SJCRH30 (cell line): ENCODE data around the gene SF1. TPM values are rescaled to one million over a fixed set of nuclear protein-coding genes. Genes with fewer than 3 reads are reported as not detected.

Experiments used
- DNase-seq, 2 experiments: peaks; one replicate each; pipeline ENCODE4 v3.0.0-alpha.2; 2015 to 2020
- H3K27ac ChIP-seq: fragments of 250-450 bp; sonication (Bioruptor Pico); 2 replicates; pipeline ENCODE4 v1.5.1; 2020; ENCODE audit warnings: mild to moderate bottlenecking, moderate library complexity
- H3K27me3 ChIP-seq: fragments of 250-450 bp; sonication (Bioruptor Pico); 2 replicates; pipeline ENCODE4 v1.5.1; 2020; ENCODE audit warnings: mild to moderate bottlenecking, moderate library complexity
- H3K36me3 ChIP-seq: fragments of 250-450 bp; sonication (Bioruptor Pico); 2 replicates; pipeline ENCODE4 v1.5.1; 2020; ENCODE audit warnings: mild to moderate bottlenecking, moderate library complexity
- H3K4me1 ChIP-seq: fragments of 250-450 bp; sonication (Bioruptor Pico); 2 replicates; pipeline ENCODE4 v1.5.1; 2020; ENCODE audit warnings: mild to moderate bottlenecking, moderate library complexity
- H3K4me3 ChIP-seq: fragments of 250-450 bp; sonication (Bioruptor Pico); 2 replicates; pipeline ENCODE4 v1.5.1; 2020; ENCODE audit warnings: mild to moderate bottlenecking, moderate library complexity
- H3K9me3 ChIP-seq: fragments of 250-450 bp; sonication (Bioruptor Pico); replicated peaks from 2 replicates; pipeline ENCODE4 v1.5.1; 2020; ENCODE audit warnings: mild to moderate bottlenecking, moderate library complexity
- total RNA-seq: library from RNA; depleted of rRNA; stranded (reverse); fragments of >200 nt; shearing (Covaris generic); gene quantifications from 2 replicates; pipeline ENCODE4 v1.2.3, GENCODE V29; 2014

Gene SF1
- total RNA-seq, 1 experiment from 2014 or later: 117 TPM

GRCh38 chr11:64776875-64777274, 1.5 kb downstream of the SF1 start:
- DNase-seq: no peak
- peaks cover 9% of the 10 kb centered on the region; the same call in 1 of the 2 replicates for H3K4me1 ChIP-seq
- H3K4me3 ChIP-seq: peak overlapping the region; percentile 100
- no peak overlapping the region for H3K27ac ChIP-seq
- H3K9me3 ChIP-seq: no peaks in the 10 kb centered on the region
- H3K36me3 ChIP-seq: peaks cover 57% of the 10 kb centered on the region
- H3K27me3 ChIP-seq: no peaks in the 10 kb centered on the region

GRCh38 chr11:64776425-64776824, 1.9 kb downstream of the SF1 start:
- peak overlapping the region; percentile 100 for H3K4me3 ChIP-seq
- H3K36me3 ChIP-seq: peaks cover 61% of the 10 kb centered on the region
- DNase-seq: no peak
- H3K9me3 ChIP-seq: no peaks in the 10 kb centered on the region
- no peaks in the 10 kb centered on the region for H3K27me3 ChIP-seq
- H3K27ac ChIP-seq: no peak overlapping the region
- H3K4me1 ChIP-seq: peaks cover 9% of the 10 kb centered on the region; the same call in 1 of the 2 replicates

- Histone ChIP-seq H3K27me3 (no peaks in the 10 kb centered on the region), H3K36me3 (peaks cover 84% of the 10 kb centered on the region), H3K9me3 (no peaks in the 10 kb centered on the region), H3K27ac (no peak overlapping the region), H3K4me3 (no peak overlapping the region), H3K4me1 (peaks cover 9% of the 10 kb centered on the region; the same call in 1 of the 2 replicates)
- DNase-seq: no peak
These were observed 4.2 kb downstream of the SF1 start for GRCh38 chr11:64774144-64774543.

GRCh38 chr11:64772303-64773018, 5.9 kb downstream of the SF1 start:
- Histone ChIP-seq H3K4me3 (no peak overlapping the region), H3K27ac (no peak overlapping the region), H3K9me3 (no peaks in the 10 kb centered on the region), H3K36me3 (peaks cover 100% of the 10 kb centered on the region), H3K27me3 (no peaks in the 10 kb centered on the region), H3K4me1 (peaks cover 9% of the 10 kb centered on the region; the same call in 1 of the 2 replicates)
- no peak for DNase-seq

- H3K36me3 ChIP-seq: peaks cover 100% of the 10 kb centered on the region
- H3K4me1 ChIP-seq: peaks cover 9% of the 10 kb centered on the region; the same call in 1 of the 2 replicates
- no peak overlapping the region for H3K4me3 ChIP-seq
- no peak overlapping the region for H3K27ac ChIP-seq
- no peaks in the 10 kb centered on the region for H3K27me3 ChIP-seq
- H3K9me3 ChIP-seq: no peaks in the 10 kb centered on the region
- no peak for DNase-seq
These were observed 6.5 kb downstream of the SF1 start for GRCh38 chr11:64771861-64772260.

- H3K4me1 ChIP-seq: 0 out of 2 replicates have a peak, but pooled peaks cover 2% of the 10 kb centered on the region
- no peaks in the 10 kb centered on the region for H3K27me3 ChIP-seq
- no peak overlapping the region for H3K4me3 ChIP-seq
- no peak for DNase-seq
- peaks cover 89% of the 10 kb centered on the region for H3K36me3 ChIP-seq
- H3K27ac ChIP-seq: no peak overlapping the region
- no peaks in the 10 kb centered on the region for H3K9me3 ChIP-seq
These were observed 8.2 kb downstream of the SF1 start for GRCh38 chr11:64770120-64770519.

- Histone ChIP-seq H3K9me3 (no peaks in the 10 kb centered on the region), H3K27ac (no peak overlapping the region), H3K4me3 (no peak overlapping the region), H3K4me1 (0 out of 2 replicates have a peak, but pooled peaks cover 2% of the 10 kb centered on the region), H3K36me3 (peaks cover 89% of the 10 kb centered on the region), H3K27me3 (no peaks in the 10 kb centered on the region)
- no peak for DNase-seq
These were observed 9.1 kb downstream of the SF1 start for GRCh38 chr11:64769283-64769682.

GRCh38 chr11:64768300-64768694, 10.0 kb downstream of the SF1 start:
- Histone ChIP-seq H3K4me3 (no peak overlapping the region), H3K4me1 (no peaks in the 10 kb centered on the region; the same call in 1 of the 2 replicates), H3K9me3 (no peaks in the 10 kb centered on the region), H3K27ac (no peak overlapping the region), H3K36me3 (peaks cover 89% of the 10 kb centered on the region), H3K27me3 (no peaks in the 10 kb centered on the region)
- no peak for DNase-seq

- Histone ChIP-seq H3K4me3 (no peak overlapping the region), H3K9me3 (no peaks in the 10 kb centered on the region), H3K27me3 (no peaks in the 10 kb centered on the region), H3K36me3 (peaks cover 89% of the 10 kb centered on the region), H3K4me1 (no peaks in the 10 kb centered on the region; the same call in 1 of the 2 replicates), H3K27ac (no peak overlapping the region)
- peak; percentile 60 to 67 for DNase-seq
These were observed 10.7 kb downstream of the SF1 start for GRCh38 chr11:64767344-64768299.

GRCh38 chr11:64766881-64767280, 11.5 kb downstream of the SF1 start:
- no peak overlapping the region for H3K27ac ChIP-seq
- no peaks in the 10 kb centered on the region; the same call in 1 of the 2 replicates for H3K4me1 ChIP-seq
- H3K9me3 ChIP-seq: no peaks in the 10 kb centered on the region
- peaks cover 83% of the 10 kb centered on the region for H3K36me3 ChIP-seq
- H3K4me3 ChIP-seq: no peak overlapping the region
- DNase-seq: no peak
- H3K27me3 ChIP-seq: no peaks in the 10 kb centered on the region

GRCh38 chr11:64765851-64766665, 12.3 kb downstream of the SF1 start:
- Histone ChIP-seq H3K36me3 (peaks cover 75% of the 10 kb centered on the region), H3K27me3 (no peaks in the 10 kb centered on the region), H3K4me3 (no peak overlapping the region), H3K27ac (no peak overlapping the region), H3K9me3 (no peaks in the 10 kb centered on the region), H3K4me1 (peaks cover 6% of the 10 kb centered on the region)
- no peak for DNase-seq

- no peak for DNase-seq
- H3K27me3 ChIP-seq: no peaks in the 10 kb centered on the region
- H3K27ac ChIP-seq: no peak overlapping the region
- H3K9me3 ChIP-seq: no peaks in the 10 kb centered on the region
- peaks cover 13% of the 10 kb centered on the region for H3K4me1 ChIP-seq
- H3K4me3 ChIP-seq: no peak overlapping the region
- H3K36me3 ChIP-seq: peaks cover 68% of the 10 kb centered on the region
These were observed 13.0 kb downstream of the SF1 start for GRCh38 chr11:64765291-64765850.

GRCh38 chr11:64764753-64765152, 13.6 kb downstream of the SF1 start:
- no peak overlapping the region for H3K27ac ChIP-seq
- no peak overlapping the region for H3K4me3 ChIP-seq
- H3K9me3 ChIP-seq: no peaks in the 10 kb centered on the region
- no peak for DNase-seq
- no peaks in the 10 kb centered on the region for H3K27me3 ChIP-seq
- peaks cover 62% of the 10 kb centered on the region for H3K36me3 ChIP-seq
- peaks cover 17% of the 10 kb centered on the region for H3K4me1 ChIP-seq

- H3K4me3 ChIP-seq: no peak overlapping the region
- no peak overlapping the region for H3K27ac ChIP-seq
- peaks cover 22% of the 10 kb centered on the region for H3K4me1 ChIP-seq
- H3K9me3 ChIP-seq: no peaks in the 10 kb centered on the region
- no peaks in the 10 kb centered on the region for H3K27me3 ChIP-seq
- peaks cover 56% of the 10 kb centered on the region for H3K36me3 ChIP-seq
- DNase-seq: no peak
These were observed 14.2 kb downstream of the SF1 start for GRCh38 chr11:64764040-64764611.
